ENCODE data around the gene RGS6. TPM values are rescaled to one million over a fixed set of nuclear protein-coding genes. Genes with fewer than 3 reads are reported as not detected.

The RGS6 gene
- total RNA-seq, 1 donor from 2014 or later: 2.8 TPM

- no peak for DNase-seq (ENCODE audit: low read depth, low spot score)
- no peak for TF ChIP-seq CTCF (conservative IDR thresholded peaks at IDR 0.05)
- no peak overlapping the region for H3K4me3 Mint-ChIP-seq
- no peaks in the 10 kb centered on the region for H3K4me1 Mint-ChIP-seq
- H3K27me3 Mint-ChIP-seq (ENCODE audit: low read depth): no peaks in the 10 kb centered on the region
- no peak overlapping the region for H3K27ac Mint-ChIP-seq (ENCODE audit: unreplicated experiment)
- H3K9me3 Mint-ChIP-seq: peaks cover 4% of the 10 kb centered on the region
- H3K36me3 Mint-ChIP-seq (ENCODE audit: low read depth): peaks cover 5% of the 10 kb centered on the region
Measured at GRCh38 chr14:72341237-72341636, 409.0 kb downstream of the RGS6 start.

DNA sequence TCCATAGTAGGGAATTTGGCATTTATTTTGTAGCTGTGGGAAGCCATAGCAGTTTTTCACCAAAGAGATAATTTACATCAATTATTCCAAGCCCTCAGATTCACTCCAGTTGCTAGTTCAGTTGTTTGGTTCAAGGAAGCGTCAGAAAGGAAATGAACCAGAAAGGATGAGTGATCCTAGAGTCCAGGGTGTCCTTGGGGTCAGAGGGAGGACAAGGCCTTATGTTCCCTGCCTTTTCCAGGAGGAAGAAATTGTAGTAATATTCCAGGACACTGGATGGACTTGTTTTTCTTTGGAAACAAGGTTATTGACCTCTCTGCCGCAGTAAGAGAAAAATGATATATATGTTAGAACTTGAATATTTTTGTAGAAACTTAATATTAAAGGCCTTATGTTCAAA is 409.5 kb downstream of the RGS6 start:
- Mint-ChIP-seq H3K36me3 (ENCODE audit: low read depth) (peaks cover 5% of the 10 kb centered on the region), H3K27ac (ENCODE audit: unreplicated experiment) (no peak overlapping the region), H3K4me3 (no peak overlapping the region), H3K9me3 (peaks cover 4% of the 10 kb centered on the region), H3K27me3 (ENCODE audit: low read depth) (no peaks in the 10 kb centered on the region), H3K4me1 (no peaks in the 10 kb centered on the region)
- no peak for TF ChIP-seq CTCF (conservative IDR thresholded peaks at IDR 0.05)
- no peak for DNase-seq (ENCODE audit: low read depth, low spot score)

GRCh38 chr14:72347118-72347517 is 414.9 kb downstream of the RGS6 start:
- no peak overlapping the region for H3K27ac Mint-ChIP-seq (ENCODE audit: unreplicated experiment)
- no peak overlapping the region for H3K4me3 Mint-ChIP-seq

DNA sequence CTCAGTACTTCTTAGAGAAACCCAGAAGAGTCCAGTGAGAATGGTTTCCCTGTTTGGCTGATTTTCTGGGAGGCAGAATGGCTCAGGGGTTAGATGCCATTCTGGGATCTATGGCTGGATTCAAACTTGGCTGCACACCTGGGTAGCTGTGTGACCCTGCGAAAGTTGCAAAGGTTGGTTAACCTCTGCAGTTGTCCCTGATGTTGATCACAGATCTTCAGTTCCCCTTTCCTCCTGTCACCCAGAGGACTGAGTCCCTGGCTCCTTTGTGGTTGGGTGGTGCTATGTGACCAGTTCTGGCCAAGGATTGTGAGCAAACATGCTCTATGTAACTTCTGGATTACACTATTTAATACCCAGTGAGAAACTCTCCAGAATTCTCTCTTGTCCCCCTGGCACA is 418.0 kb downstream of the RGS6 start:
- DNase-seq (ENCODE audit: low read depth, low spot score): no peak
- Mint-ChIP-seq H3K9me3 (no peaks in the 10 kb centered on the region), H3K4me1 (no peaks in the 10 kb centered on the region), H3K36me3 (ENCODE audit: low read depth) (peaks cover 3% of the 10 kb centered on the region), H3K27ac (ENCODE audit: unreplicated experiment) (no peak overlapping the region), H3K27me3 (ENCODE audit: low read depth) (no peaks in the 10 kb centered on the region), H3K4me3 (no peak overlapping the region)
- TF ChIP-seq CTCF (conservative IDR thresholded peaks at IDR 0.05): no peak

More at GRCh38 chr14:72347118-72347517, 414.9 kb downstream of the RGS6 start:
- Mint-ChIP-seq H3K27me3 (ENCODE audit: low read depth) (no peaks in the 10 kb centered on the region), H3K9me3 (peaks cover 4% of the 10 kb centered on the region), H3K36me3 (ENCODE audit: low read depth) (peaks cover 6% of the 10 kb centered on the region), H3K4me1 (no peaks in the 10 kb centered on the region)
- no peak for DNase-seq (ENCODE audit: low read depth, low spot score)
- no peak for TF ChIP-seq CTCF (conservative IDR thresholded peaks at IDR 0.05)

GRCh38 chr14:72352012-72352411 is 419.8 kb downstream of the RGS6 start:
- peaks cover 4% of the 10 kb centered on the region for H3K9me3 Mint-ChIP-seq
- H3K36me3 Mint-ChIP-seq (ENCODE audit: low read depth): peaks cover 3% of the 10 kb centered on the region
- no peak overlapping the region for H3K4me3 Mint-ChIP-seq
- H3K27ac Mint-ChIP-seq (ENCODE audit: unreplicated experiment): no peak overlapping the region
- no peaks in the 10 kb centered on the region for H3K4me1 Mint-ChIP-seq
- no peak for TF ChIP-seq CTCF (conservative IDR thresholded peaks at IDR 0.05)
- no peaks in the 10 kb centered on the region for H3K27me3 Mint-ChIP-seq (ENCODE audit: low read depth)
- no peak for DNase-seq (ENCODE audit: low read depth, low spot score)

GRCh38 chr14:72366619-72367018 is 434.4 kb downstream of the RGS6 start:
- Mint-ChIP-seq H3K27me3 (ENCODE audit: low read depth) (no peaks in the 10 kb centered on the region), H3K36me3 (ENCODE audit: low read depth) (no peaks in the 10 kb centered on the region), H3K27ac (ENCODE audit: unreplicated experiment) (no peak overlapping the region), H3K4me1 (no peaks in the 10 kb centered on the region), H3K4me3 (no peak overlapping the region), H3K9me3 (peaks cover 2% of the 10 kb centered on the region)
- TF ChIP-seq CTCF (conservative IDR thresholded peaks at IDR 0.05): no peak
- DNase-seq (ENCODE audit: low read depth, low spot score): no peak

Data from neural crest cell (in vitro differentiated cells).